Endothelial cell of umbilical vein (primary cell): ENCODE data around the gene PCGF1.

Experiments used
- CTCF ChIP-seq, 2 donors: IDR thresholded peaks; 1 replicate in 1 of 2; 2 replicates in 1 of 2; pipeline ENCODE4 v1.5.1; 2011; ENCODE audit warnings: low read length in 2 of 2, mild to moderate bottlenecking in 2 of 2, moderate library complexity in 2 of 2, control low read depth in 1 of 2, inconsistent platforms in 1 of 2, low read depth in 1 of 2; ENCODE audit not compliant: insufficient read depth in 1 of 2; ENCODE audit errors: extremely low read depth in 1 of 2
- POLR2A ChIP-seq: IDR thresholded peaks from 2 replicates; pipeline ENCODE4 v1.6.1; 2012; ENCODE audit warnings: low read depth, mild to moderate bottlenecking, control low read depth, low read length

DNA sequence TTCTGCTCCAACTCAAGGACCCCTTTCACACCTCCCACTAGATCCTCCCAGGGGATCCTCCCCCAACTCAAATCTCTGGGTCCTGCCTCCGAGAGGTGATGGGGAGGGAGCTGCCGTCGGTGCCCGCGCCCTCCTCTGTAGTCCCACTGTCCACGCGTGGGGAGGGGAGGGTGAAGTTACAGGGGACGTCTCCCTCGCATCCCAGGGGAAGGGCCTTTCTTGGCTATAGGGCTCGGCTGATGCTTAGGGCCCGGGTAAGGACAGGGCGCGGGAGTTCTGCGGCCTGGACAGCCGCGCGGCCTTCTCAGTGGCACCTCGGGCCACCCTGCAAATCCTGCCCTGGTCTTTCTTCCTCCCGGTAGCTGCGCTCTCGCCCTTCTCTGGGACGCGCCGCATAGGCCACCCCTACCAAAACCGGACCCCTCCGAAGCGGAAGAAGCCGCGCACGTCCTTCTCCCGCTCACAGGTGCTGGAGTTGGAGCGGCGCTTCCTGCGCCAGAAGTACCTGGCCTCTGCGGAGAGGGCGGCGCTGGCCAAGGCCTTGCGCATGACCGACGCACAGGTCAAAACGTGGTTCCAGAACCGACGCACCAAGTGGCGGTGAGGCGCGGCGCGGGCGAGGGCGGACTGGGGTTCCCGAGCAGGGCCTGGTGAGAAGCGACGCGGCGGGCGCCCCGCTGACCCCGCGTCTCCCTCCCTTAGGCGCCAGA, 7.9 kb upstream of the PCGF1 start:
- no peak for TF ChIP-seq CTCF (IDR thresholded peaks at IDR 0.05; ENCODE audit: extremely low read depth in 1 of 2, insufficient read depth in 1 of 2, low read depth in 1 of 2, low read length in 2 of 2)
- TF ChIP-seq POLR2A, result no peak
